NOMO-1 treated with dmso at 0.1 percent for 144 hours (cell line): ENCODE results near the gene FAR1.

Source experiments
- DNase-seq: peaks from one replicate; lab custom pipeline; 2025; ENCODE audit not compliant: unreplicated experiment; lab: John Stamatoyannopoulos, UW

FAR1 gene

GRCh38 chr11:13775471-13775870 is 107.0 kb downstream of the FAR1 start:
- DNase-seq = no peak

DNA sequence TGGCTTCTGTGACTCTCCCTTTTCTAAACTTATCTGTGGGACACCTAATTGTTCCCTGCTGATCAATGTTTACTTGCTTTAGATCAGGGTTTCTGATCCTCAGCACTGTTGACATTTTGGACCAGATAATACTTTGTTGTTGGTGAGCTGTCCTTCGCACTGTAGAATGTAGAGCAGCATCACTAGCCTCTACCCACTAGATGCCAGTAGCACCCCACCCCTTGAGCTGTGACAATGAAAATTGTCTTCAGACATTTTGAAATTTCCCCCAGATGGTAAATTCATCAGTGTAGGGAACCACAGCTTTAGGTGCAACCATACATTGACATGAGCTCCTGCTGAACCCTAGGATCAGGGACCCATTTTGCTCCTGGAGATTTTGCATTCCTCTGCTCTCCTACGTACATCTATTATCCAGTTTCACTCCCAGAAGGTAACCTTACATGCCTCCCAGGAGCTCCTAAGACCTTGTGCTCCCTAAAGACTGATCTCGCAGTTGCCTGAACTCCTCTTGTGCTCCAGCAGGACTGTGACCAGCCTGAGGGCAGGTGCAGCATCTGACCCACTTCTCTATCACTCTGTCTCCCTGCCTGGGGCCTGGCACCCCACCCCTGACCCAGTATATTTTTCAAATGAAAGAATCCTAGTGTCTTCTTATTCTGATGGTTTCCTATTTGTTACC is 107.8 kb downstream of the FAR1 start:
- DNase-seq = no peak

GRCh38 chr11:13777341-13777985 is 109.0 kb downstream of the FAR1 start:
- DNase-seq = no peak

GRCh38 chr11:13778345-13778744 is 109.9 kb downstream of the FAR1 start:
- no peak for DNase-seq

DNA sequence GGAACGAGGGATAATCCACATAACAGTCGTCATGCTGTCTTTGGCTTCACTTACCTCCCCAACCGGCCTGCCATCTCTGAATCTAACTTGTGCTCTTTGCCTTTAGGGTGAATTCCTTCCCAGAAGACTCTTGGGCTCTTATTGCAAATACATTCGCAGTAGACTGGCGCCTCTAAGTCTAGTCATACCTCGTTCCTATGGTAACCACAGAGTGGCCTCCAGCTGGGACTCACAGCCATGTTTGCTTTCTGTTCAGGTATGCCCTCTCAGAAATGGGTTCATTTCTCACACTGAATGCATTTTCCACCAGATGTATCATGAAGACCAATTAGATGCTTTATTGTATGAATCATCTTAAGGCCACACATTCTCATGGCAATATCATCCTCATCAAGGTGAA is 112.7 kb downstream of the FAR1 start:
- DNase-seq = no peak
